MCF 10A (cell line): ENCODE measurements around the gene CNOT4. TPM values are rescaled to one million over a fixed set of nuclear protein-coding genes. Genes with fewer than 3 reads are reported as not detected.

Experiments
- BruUV-seq: library from RNA; stranded (reverse); fragments of 400-500 nt; replicated peaks from 2 replicates; lab custom pipeline; 2021; lab: Mats Ljungman, UMichigan
- CTCF ChIA-PET: fragments of 300-600 bp; sonication (Branson Sonifier 250); formaldehyde crosslinking; extraction: SDS; loops from one replicate; lab custom pipeline; 2021; ENCODE audit warnings: antibody characterized with exemption, inconsistent platforms; lab: Yijun Ruan, JAX
- POLR2A ChIA-PET: fragments of 300-600, 350-650 bp; sonication (Branson Sonifier 250); formaldehyde crosslinking; extraction: SDS; loops from one replicate; lab custom pipeline; 2020; ENCODE audit warnings: antibody characterized with exemption, inconsistent platforms; lab: Yijun Ruan, JAX
- DNase-seq: peaks from one replicate; pipeline ENCODE4 v3.0.0-alpha.2; 2018; ENCODE audit not compliant: unreplicated experiment
- H3K27ac Mint-ChIP-seq: one replicate; pipeline ENCODE4 v1.8.0; 2022; ENCODE audit warnings: mild to moderate bottlenecking, low read depth, mixed read lengths; ENCODE audit not compliant: unreplicated experiment
- H3K27me3 Mint-ChIP-seq: one replicate; pipeline ENCODE4 v1.8.0; 2022; ENCODE audit warnings: mixed read lengths; ENCODE audit not compliant: insufficient read depth, unreplicated experiment
- H3K36me3 Mint-ChIP-seq: one replicate; pipeline ENCODE4 v1.8.0; 2022; ENCODE audit warnings: mild to moderate bottlenecking, moderate library complexity, mixed read lengths; ENCODE audit not compliant: insufficient read depth, unreplicated experiment
- H3K4me1 Mint-ChIP-seq: one replicate; pipeline ENCODE4 v1.8.0; 2022; ENCODE audit warnings: mixed read lengths; ENCODE audit not compliant: insufficient read depth, unreplicated experiment
- H3K4me3 Mint-ChIP-seq: one replicate; pipeline ENCODE4 v1.8.0; 2022; ENCODE audit warnings: mild to moderate bottlenecking, moderate library complexity, mixed read lengths; ENCODE audit not compliant: unreplicated experiment
- H3K9me3 Mint-ChIP-seq: one replicate; pipeline ENCODE4 v1.8.0; 2022; ENCODE audit warnings: mixed read lengths; ENCODE audit not compliant: unreplicated experiment
- CTCF ChIP-seq: fragments of 200-600 bp; IDR thresholded peaks from one replicate; pipeline ENCODE4 v1.8.0; 2022; ENCODE audit warnings: antibody characterized with exemption, mild to moderate bottlenecking; ENCODE audit not compliant: unreplicated experiment
- intact Hi-C: fragments of 100-400 bp; cut with micrococcal nuclease; formaldehyde crosslinking; loops from 2 replicates; pipeline ENCODE4 v1.14.1; 2022
- total RNA-seq: library from RNA; stranded (reverse); gene quantifications from 2 replicates; pipeline ENCODE4 v1.2.3, GENCODE V29; 2022

The CNOT4 gene
- total RNA-seq, 1 experiment from 2014 or later: 18.5 TPM

DNA sequence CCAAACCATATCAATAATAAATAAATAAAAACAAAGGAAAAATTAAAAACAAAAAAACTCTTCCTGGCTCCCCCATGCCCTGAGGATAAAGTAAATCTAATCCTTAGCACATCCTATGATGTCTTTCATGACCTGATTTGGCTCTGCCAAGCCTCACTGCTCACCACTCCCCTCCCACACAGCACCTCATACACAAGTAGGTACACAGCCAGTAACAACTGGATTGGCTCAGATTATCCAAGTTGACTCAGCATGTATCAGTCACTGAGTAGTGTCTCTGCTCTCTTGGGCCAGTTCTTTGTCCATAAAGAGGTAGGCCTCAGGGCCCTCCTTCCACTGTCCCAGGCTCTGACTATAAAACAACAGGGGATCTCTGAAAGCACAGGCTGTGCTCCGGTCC lies 176.7 kb downstream of the CNOT4 start:
- no peak overlapping the region for H3K27ac Mint-ChIP-seq
- CTCF ChIA-PET: interaction anchor here (3.5 to 3.7 kb wide), 2 partner anchors 11 to 55 kb away, joined by 27 to 263 read pairs; no protein-coding TSS in a partner anchor
- no peaks in the 10 kb centered on the region for H3K36me3 Mint-ChIP-seq
- no peak for TF ChIP-seq CTCF
- no peak overlapping the region for H3K4me3 Mint-ChIP-seq
- no peaks in the 10 kb centered on the region for H3K27me3 Mint-ChIP-seq
- H3K9me3 Mint-ChIP-seq: no peaks in the 10 kb centered on the region
- intact Hi-C loops: no loop called here
- no TSS peak for BruUV-seq
- peak; percentile 84 for DNase-seq
- peaks cover 12% of the 10 kb centered on the region for H3K4me1 Mint-ChIP-seq
- POLR2A ChIA-PET: interaction anchor here (1.0 kb wide), 1 partner anchor 41 kb away, joined by 3 read pairs; no protein-coding TSS in a partner anchor

GRCh38 chr7:135330088-135330487 lies 179.8 kb downstream of the CNOT4 start:
- Mint-ChIP-seq H3K4me3 (no peak overlapping the region), H3K27me3 (no peaks in the 10 kb centered on the region), H3K36me3 (no peaks in the 10 kb centered on the region), H3K4me1 (peaks cover 13% of the 10 kb centered on the region), H3K9me3 (no peaks in the 10 kb centered on the region), H3K27ac (no peak overlapping the region)
- DNase-seq: no peak
- intact Hi-C loops: no loop called here
- ChIA-PET CTCF (interaction anchor here (0.6 to 0.8 kb wide), 2 partner anchors 12 to 34 kb away, joined by 3 to 10 read pairs; no protein-coding TSS in a partner anchor), POLR2A (no interaction called here)
- no TSS peak for BruUV-seq
- TF ChIP-seq CTCF: no peak

DNA sequence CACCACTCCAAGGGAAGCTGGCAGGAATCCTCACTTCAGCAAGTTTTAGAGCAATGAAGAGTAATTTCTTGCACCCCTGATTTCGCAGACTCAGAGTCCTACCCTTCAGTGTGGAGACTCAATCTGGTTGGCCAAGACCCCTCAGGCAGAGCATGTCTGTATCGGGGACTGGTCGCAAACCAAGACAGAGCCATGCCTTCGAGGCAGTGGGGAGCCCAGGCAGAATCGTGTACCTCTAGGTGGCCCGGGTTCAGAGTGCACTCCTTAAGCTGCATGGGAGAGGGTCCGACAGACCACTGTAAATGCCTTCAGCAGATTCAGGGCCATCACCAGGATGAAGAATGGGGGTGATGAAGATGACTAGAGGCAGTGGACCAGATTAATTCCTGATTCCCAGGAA lies 181.4 kb downstream of the CNOT4 start:
- intact Hi-C loops: no loop called here
- Mint-ChIP-seq H3K9me3 (no peaks in the 10 kb centered on the region), H3K4me3 (no peak overlapping the region), H3K27ac (no peak overlapping the region), H3K27me3 (no peaks in the 10 kb centered on the region), H3K4me1 (peaks cover 12% of the 10 kb centered on the region), H3K36me3 (no peaks in the 10 kb centered on the region)
- DNase-seq: no peak
- no TSS peak for BruUV-seq
- CTCF ChIA-PET: interaction anchor here (0.6 kb wide), 1 partner anchor 49 kb away, joined by 4 read pairs; no protein-coding TSS in a partner anchor
- POLR2A ChIA-PET: no interaction called here
- no peak for TF ChIP-seq CTCF

DNA sequence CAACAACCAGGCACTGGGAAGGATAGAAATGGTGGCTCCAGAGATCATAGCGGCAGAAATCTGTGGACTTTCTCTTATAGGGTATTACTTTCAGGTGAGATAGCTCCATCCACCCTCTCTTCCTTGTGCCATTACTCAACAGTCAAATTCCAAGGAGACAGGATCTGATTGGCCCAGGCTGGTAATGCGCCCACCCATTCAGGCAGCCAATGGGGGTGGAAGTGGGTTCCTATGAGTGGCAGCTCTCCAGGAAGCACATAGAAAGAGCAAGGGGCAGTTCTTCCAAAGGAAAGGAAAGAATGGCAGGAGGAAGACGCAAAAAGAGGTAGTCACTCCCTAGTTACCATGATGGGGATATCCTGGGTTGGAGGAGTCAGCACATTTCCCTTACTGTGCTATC lies 181.8 kb downstream of the CNOT4 start:
- H3K36me3 Mint-ChIP-seq: no peaks in the 10 kb centered on the region
- peaks cover 7% of the 10 kb centered on the region for H3K4me1 Mint-ChIP-seq
- ChIA-PET POLR2A (no interaction called here), CTCF (interaction anchor here (0.6 to 4.2 kb wide), 3 partner anchors 7 to 48 kb away, joined by 4 to 22 read pairs (median 6); no protein-coding TSS in a partner anchor)
- intact Hi-C loops: no loop called here
- H3K27ac Mint-ChIP-seq: no peak overlapping the region
- no peaks in the 10 kb centered on the region for H3K27me3 Mint-ChIP-seq
- no peaks in the 10 kb centered on the region for H3K9me3 Mint-ChIP-seq
- DNase-seq: no peak
- no peak for TF ChIP-seq CTCF
- H3K4me3 Mint-ChIP-seq: no peak overlapping the region
- no TSS peak for BruUV-seq
